HepG2 (cell line): ENCODE data around the gene MIOS. TPM values are rescaled to one million over a fixed set of nuclear protein-coding genes. Genes with fewer than 3 reads are reported as not detected.

Experiments used
- ATAC-seq: fragments of 200-7000 bp; cut with Tn5 transposase; 3 replicates; pipeline ENCODE4 v1.9.1; 2020; ENCODE audit warnings: mild to moderate bottlenecking, moderate library complexity
- BruUV-seq: library from RNA; stranded (reverse); fragments of 400-500 nt; replicated peaks from 2 replicates; lab custom pipeline; 2021; lab: Mats Ljungman, UMichigan
- CTCF ChIA-PET: fragments of 300-600 bp; formaldehyde crosslinking; extraction: SDS; loops from one replicate; lab custom pipeline; 2021; ENCODE audit warnings: low total read pairs, inconsistent platforms, low intra/inter-chr PET ratio; lab: Yijun Ruan, JAX
- POLR2A ChIA-PET: fragments of 350-600 bp; sonication (Branson Sonifier 250); formaldehyde crosslinking; loops from one replicate; lab custom pipeline; 2020; ENCODE audit warnings: antibody characterized with exemption, inconsistent platforms; lab: Yijun Ruan, JAX
- DNase-seq: peaks from one replicate; pipeline ENCODE4 v3.0.0-alpha.2; 2015; ENCODE audit warnings: low spot score
- FAIRE-seq: peaks from 3 replicates; lab custom pipeline; 2011; peaks lifted over from hg19 to GRCh38; lab: Jason Lieb, UNC
- H2AFZ ChIP-seq: one replicate; pipeline ENCODE4 v1.6.1; 2011; ENCODE audit warnings: low read length, inconsistent platforms
- H3K27ac ChIP-seq: fragments of 300-600 bp; 3 replicates; pipeline ENCODE4 v1.8.0; 2011; ENCODE audit warnings: mixed run types, mild to moderate bottlenecking, mixed read lengths, low read length, inconsistent platforms; ENCODE audit not compliant: insufficient read depth; ENCODE audit errors: extremely low read length
- H3K27me3 ChIP-seq, 2 experiments: fragments of 200-600 bp in 1 of 2; 2 replicates in 1 of 2; 3 replicates in 1 of 2; pipeline versions ENCODE4 v1.6.0 to v1.8.0; 2011; ENCODE audit warnings: low read length in 2 of 2, mild to moderate bottlenecking in 2 of 2, moderate library complexity in 2 of 2, inconsistent platforms in 1 of 2; ENCODE audit not compliant: insufficient read depth in 2 of 2, control insufficient read depth in 1 of 2
- H3K36me3 ChIP-seq, 2 experiments: fragments of 200-600 bp in 1 of 2; replicated peaks in 1 of 2; 2 replicates in 1 of 2; 3 replicates in 1 of 2; pipeline versions ENCODE4 v1.5.1 to v1.8.0; 2011; ENCODE audit warnings: low read length in 2 of 2, inconsistent platforms in 1 of 2; ENCODE audit not compliant: insufficient read depth in 2 of 2, control insufficient read depth in 1 of 2
- H3K4me1 ChIP-seq: 2 replicates; pipeline ENCODE4 v1.5.1; 2012; ENCODE audit warnings: low read length, inconsistent platforms; ENCODE audit not compliant: insufficient read depth
- H3K4me2 ChIP-seq: 2 replicates; pipeline ENCODE4 v1.6.0; 2011; ENCODE audit warnings: low read depth, low read length, inconsistent platforms
- H3K4me3 ChIP-seq, 3 experiments: fragments of 200-600 bp in 1 of 3; sonication (generic), shearing (Covaris generic) in 1 of 3; replicated peaks in 1 of 3; 2 replicates each; pipeline ENCODE4 v1.5.1; 2011 to 2016; ENCODE audit warnings: low read length in 3 of 3, inconsistent platforms in 2 of 3, low read depth in 2 of 3, mild to moderate bottlenecking in 2 of 3, control low read depth in 1 of 3, mixed read lengths in 1 of 3; ENCODE audit not compliant: insufficient read depth in 1 of 3
- H3K79me2 ChIP-seq: one replicate; pipeline ENCODE4 v1.6.1; 2011; ENCODE audit warnings: low read length, inconsistent platforms; ENCODE audit not compliant: insufficient read depth
- H3K9ac ChIP-seq: 2 replicates; pipeline ENCODE4 v1.6.0; 2011; ENCODE audit warnings: mild to moderate bottlenecking, low read depth, low read length, inconsistent platforms; ENCODE audit not compliant: insufficient read depth
- H3K9me3 ChIP-seq: 2 replicates; pipeline ENCODE4 v1.5.1; 2012; ENCODE audit warnings: mild to moderate bottlenecking, low read length
- H4K20me1 ChIP-seq: 2 replicates; pipeline ENCODE4 v1.6.0; 2011; ENCODE audit warnings: inconsistent platforms, mild to moderate bottlenecking, low read length, moderate library complexity; ENCODE audit not compliant: insufficient read depth
- ASH2L ChIP-seq: fragments of 300-600, 200-600 bp; sonication (generic); IDR thresholded peaks from 2 replicates; pipeline ENCODE4 v1.7.0; 2017; ENCODE audit warnings: low read depth, mild to moderate bottlenecking, moderate library complexity, mixed read lengths, low read length; ENCODE audit not compliant: insufficient read length
- BATF2 ChIP-seq: sonication (generic); formaldehyde crosslinking; IDR thresholded peaks from 2 replicates; pipeline ENCODE4 v1.8.0; 2022; ENCODE audit warnings: mild to moderate bottlenecking, missing genetic modification reagents, moderate library complexity
- EED ChIP-seq: sonication (generic); formaldehyde crosslinking; IDR thresholded peaks from 2 replicates; pipeline ENCODE4 v1.5.0; 2020; ENCODE audit warnings: mild to moderate bottlenecking, missing genetic modification reagents
- HDAC6 ChIP-seq: fragments of 200-600 bp; sonication (generic); IDR thresholded peaks from 2 replicates; pipeline ENCODE4 v1.7.0; 2017; ENCODE audit warnings: mild to moderate bottlenecking, antibody characterized with exemption, low read length, low read depth
- KLF9 ChIP-seq: IDR thresholded peaks from 2 replicates; pipeline ENCODE4 v1.6.1; 2016; ENCODE audit warnings: low read depth
- MLLT10 ChIP-seq: sonication (generic); formaldehyde crosslinking; IDR thresholded peaks from 2 replicates; pipeline ENCODE4 v1.4.0; 2020; ENCODE audit warnings: missing genetic modification reagents
- SALL2 ChIP-seq: sonication (generic); formaldehyde crosslinking; IDR thresholded peaks from 2 replicates; pipeline ENCODE4 v1.8.1; 2023; ENCODE audit warnings: mild to moderate bottlenecking, missing genetic modification reagents, inconsistent platforms
- SNAPC4 ChIP-seq: sonication (generic); formaldehyde crosslinking; IDR thresholded peaks from 2 replicates; pipeline ENCODE4 v1.4.0; 2020; ENCODE audit warnings: mild to moderate bottlenecking, missing genetic modification reagents
- ZNF180 ChIP-seq: sonication (generic); formaldehyde crosslinking; IDR thresholded peaks from 2 replicates; pipeline ENCODE4 v1.4.0; 2020; ENCODE audit warnings: low read depth, missing genetic modification reagents, borderline replicate concordance
- ZNF564 ChIP-seq: sonication (generic); formaldehyde crosslinking; IDR thresholded peaks from 2 replicates; pipeline ENCODE4 v1.8.1; 2023; ENCODE audit warnings: mild to moderate bottlenecking, missing genetic modification reagents
- ZNF569 ChIP-seq: sonication (generic); formaldehyde crosslinking; IDR thresholded peaks from 2 replicates; pipeline ENCODE4 v1.5.0; 2020; ENCODE audit warnings: mild to moderate bottlenecking, missing genetic modification reagents, moderate library complexity, borderline replicate concordance
- ZNF605 ChIP-seq: sonication (generic); formaldehyde crosslinking; IDR thresholded peaks from 2 replicates; pipeline ENCODE4 v1.8.0; 2022; ENCODE audit warnings: mild to moderate bottlenecking, missing genetic modification reagents
- ZNF747 ChIP-seq: sonication (generic); formaldehyde crosslinking; IDR thresholded peaks from 2 replicates; pipeline ENCODE4 v1.8.1; 2023; ENCODE audit warnings: missing genetic modification reagents, mild to moderate bottlenecking, borderline replicate concordance
- ZNF772 ChIP-seq: sonication (generic); formaldehyde crosslinking; IDR thresholded peaks from 2 replicates; pipeline ENCODE4 v1.5.0; 2020; ENCODE audit warnings: mild to moderate bottlenecking, missing genetic modification reagents
- ZNF777 ChIP-seq: sonication (generic); formaldehyde crosslinking; IDR thresholded peaks from 2 replicates; pipeline ENCODE4 v1.4.0; 2020; ENCODE audit warnings: missing genetic modification reagents
- ZNF782 ChIP-seq: sonication (generic); formaldehyde crosslinking; IDR thresholded peaks from 2 replicates; pipeline ENCODE4 v1.4.0; 2020; ENCODE audit warnings: missing genetic modification reagents, mild to moderate bottlenecking, borderline replicate concordance
- WGBS: methylation state at CpG from one replicate; pipeline ENCODE4 v1.1.6; 2017; ENCODE audit warnings: low lambda C conversion rate; 5-methylcytosine and 5-hydroxymethylcytosine counted together
- in situ Hi-C: cut with HindIII; loops from 2 replicates; pipeline ENCODE4 v1.10.0; 2017; ENCODE audit warnings: low pct_unique_long_range_greater_than_20kb; ENCODE audit not compliant: extremely low pct_ligation_motif_present
- intact Hi-C: fragments of 100-400 bp; cut with micrococcal nuclease; formaldehyde crosslinking; loops from one replicate; pipeline ENCODE4 v1.10.0; 2022; ENCODE audit not compliant: unreplicated experiment
- polyA plus RNA-seq, 8 experiments: library from polyadenylated mRNA; depleted of rRNA in 3 of 8; stranded (reverse) in 7 of 8; unstranded in 1 of 8; fragments of >200 nt; fragmentation: Illumina TruSeq in 4 of 8; extraction: Trizol in 4 of 8; gene quantifications; 2 replicates each; pipeline versions ENCODE4 v1.2.1 to v1.2.3, GENCODE V29; 2011 to 2016; ENCODE audit warnings: low read depth in 4 of 8, missing spikeins in 1 of 8, mixed read lengths in 1 of 8; ENCODE audit not compliant: insufficient read depth in 1 of 8
- total RNA-seq, 5 experiments: library from RNA; depleted of rRNA; stranded (reverse); fragments of >200 nt; fragmentation: Illumina TruSeq; extraction: Trizol; gene quantifications; 2 replicates each; pipeline ENCODE4 v1.2.3, GENCODE V29; 2016; ENCODE audit warnings: low read depth in 1 of 5

MIOS gene
- total and polyA plus RNA-seq, 2 of the 13 experiments (the other 11 are each of a cell fraction or from before 2014, with no cell fraction given): 15.2 to 33.5 TPM

- TF ChIP-seq SNAPC4 (CRISPR knock-in tag) (peak; percentile 62; the same call in 1 of the 2 replicates), MLLT10 (CRISPR knock-in tag) (no peak), ZNF569 (CRISPR knock-in tag) (no peak), ZNF180 (no peak)
These were observed 73.8 kb downstream of the MIOS start, which contains the start of gene UMAD1 (continued) for GRCh38 chr7:7640221-7641128.

- peaks cover 27% of the 10 kb centered on the region for H3K79me2 ChIP-seq
- peak overlapping the region; percentile 78 for H3K4me2 ChIP-seq
- H3K9ac ChIP-seq: peak overlapping the region; percentile 84
- H4K20me1 ChIP-seq: no peaks in the 10 kb centered on the region
- ATAC-seq (peak; percentile 26), DNase-seq (peak; percentile 20), FAIRE-seq (no peak)
- CTCF ChIA-PET: no interaction called here
- intact Hi-C loops (loop anchor here (5.0 to 10.0 kb wide), 2 partner anchors 121 to 216 kb away; no protein-coding TSS in a partner anchor), in situ Hi-C loops (no loop called here)
- H3K9me3 ChIP-seq: no peaks in the 10 kb centered on the region
- H3K27ac ChIP-seq: peak overlapping the region; percentile 82
- peaks cover 35% of the 10 kb centered on the region for H3K4me1 ChIP-seq
- H3K27me3 ChIP-seq: no peaks in the 10 kb centered on the region; a peak in 1 of 5 replicates
- H3K36me3 ChIP-seq: no peaks in the 10 kb centered on the region; a peak in 1 of 5 replicates
- H3K4me3 ChIP-seq: peak overlapping the region; percentile 78 to 94 (median 88)
- TSS peak; percentile 80 for BruUV-seq
- peak overlapping the region; percentile 79 for H2AFZ ChIP-seq
- POLR2A ChIA-PET: interaction anchor here (0.8 to 1.2 kb wide), 4 partner anchors 40 to 329 kb away, joined by 3 to 4 read pairs (median 3); no protein-coding TSS in a partner anchor
- WGBS: under 1% methylated on average over 16 of the region's 22 CpGs
- 0 out of 2 replicates have a peak, but pooled peaks have one; percentile 2 for TF ChIP-seq ZNF772 (CRISPR knock-in tag)
- no peak for TF ChIP-seq HDAC6
- no peak for TF ChIP-seq ASH2L
- no peak for TF ChIP-seq KLF9 (CRISPR knock-in tag)
- TF ChIP-seq ZNF782 (CRISPR knock-in tag): peak; percentile 13; the same call in 1 of the 2 replicates
- TF ChIP-seq ZNF564 (CRISPR knock-in tag): 0 out of 2 replicates have a peak, but pooled peaks have one; percentile 23
- TF ChIP-seq ZNF605 (CRISPR knock-in tag): no peak
- 0 out of 2 replicates have a peak, but pooled peaks have one; percentile 9 for TF ChIP-seq BATF2 (CRISPR knock-in tag)
- TF ChIP-seq ZNF747 (CRISPR knock-in tag): peak; percentile 74; the same call in 1 of the 2 replicates
- 0 out of 2 replicates have a peak, but pooled peaks have one; percentile 66 for TF ChIP-seq EED (CRISPR knock-in tag)
- peak; percentile 10; the same call in 1 of the 2 replicates for TF ChIP-seq ZNF777 (CRISPR knock-in tag)
- TF ChIP-seq SALL2 (CRISPR knock-in tag): no peak
These were observed 74.5 kb downstream of the MIOS start for GRCh38 chr7:7641129-7641663.
